HG02798 (cell line): ENCODE measurements around the gene KIAA1328.
"Not testable (repeated sequence)": the region's sequence is repeated elsewhere in the genome, so short reads cannot be mapped to it uniquely, and the experiment has no call there.

Experiments used
- ATAC-seq: cut with Tn5 transposase; IDR thresholded peaks from one replicate; pipeline ENCODE4 v1.9.1; 2021; ENCODE audit warnings: mild to moderate bottlenecking; ENCODE audit not compliant: unreplicated experiment, poor library complexity

KIAA1328 gene

GRCh38 chr18:37107748-37108522, 279.0 kb downstream of the KIAA1328 start:
- no peak for ATAC-seq

GRCh38 chr18:37122877-37123276, 293.9 kb downstream of the KIAA1328 start:
- ATAC-seq = no peak

- peak; percentile 30 for ATAC-seq
Measured at GRCh38 chr18:37124516-37124915, 295.6 kb downstream of the KIAA1328 start.

- no peak for ATAC-seq
Measured at GRCh38 chr18:37135177-37135576, 306.2 kb downstream of the KIAA1328 start.

GRCh38 chr18:37138456-37138855, 309.5 kb downstream of the KIAA1328 start:
- ATAC-seq = no peak

GRCh38 chr18:37139876-37140275, 310.9 kb downstream of the KIAA1328 start:
- ATAC-seq = no peak

GRCh38 chr18:37144921-37145320, 316.0 kb downstream of the KIAA1328 start:
- no peak for ATAC-seq

- ATAC-seq = no peak
Measured at GRCh38 chr18:37156330-37156942, 327.5 kb downstream of the KIAA1328 start.

GRCh38 chr18:37160038-37160820, 331.3 kb downstream of the KIAA1328 start:
- ATAC-seq = no peak

GRCh38 chr18:37161491-37161890, 332.6 kb downstream of the KIAA1328 start:
- no peak for ATAC-seq

- no peak for ATAC-seq
Measured at GRCh38 chr18:37162551-37162950, 333.6 kb downstream of the KIAA1328 start.

GRCh38 chr18:37163119-37163518, 334.2 kb downstream of the KIAA1328 start:
- no peak for ATAC-seq

GRCh38 chr18:37166491-37166890, 337.6 kb downstream of the KIAA1328 start:
- no peak for ATAC-seq

- not testable (repeated sequence) for ATAC-seq
Measured at GRCh38 chr18:37166966-37167365, 338.0 kb downstream of the KIAA1328 start.

GRCh38 chr18:37170984-37171383, 342.1 kb downstream of the KIAA1328 start:
- no peak for ATAC-seq

- no peak for ATAC-seq
Measured at GRCh38 chr18:37173384-37173783, 344.5 kb downstream of the KIAA1328 start.

GRCh38 chr18:37175727-37176620, 347.0 kb downstream of the KIAA1328 start:
- ATAC-seq = no peak

- ATAC-seq = no peak
Measured at GRCh38 chr18:37176621-37176934, 347.7 kb downstream of the KIAA1328 start.

- ATAC-seq = no peak
Measured at GRCh38 chr18:37179384-37179783, 350.5 kb downstream of the KIAA1328 start.

- ATAC-seq = no peak
Measured at GRCh38 chr18:37180086-37180485, 351.2 kb downstream of the KIAA1328 start.
